HepG2 (cell line): Measurements from ENCODE around the gene TUBB4B. TPM values are rescaled to one million over a fixed set of nuclear protein-coding genes. Genes with fewer than 3 reads are reported as not detected.

Experiments used
- CHCHD3 ChIP-seq: sonication (generic); formaldehyde crosslinking; IDR thresholded peaks from 2 replicates; pipeline ENCODE4 v1.8.0; 2022; ENCODE audit warnings: mild to moderate bottlenecking, missing genetic modification reagents, moderate library complexity
- GLI4 ChIP-seq: sonication (generic); formaldehyde crosslinking; IDR thresholded peaks from 2 replicates; pipeline ENCODE4 v1.5.1; 2020; ENCODE audit warnings: missing genetic modification reagents, mild to moderate bottlenecking, moderate library complexity, borderline replicate concordance
- IRF9 ChIP-seq: sonication (generic); formaldehyde crosslinking; IDR thresholded peaks from 2 replicates; pipeline ENCODE4 v1.8.0; 2022; ENCODE audit warnings: missing genetic modification reagents, mild to moderate bottlenecking, borderline replicate concordance
- KDM6A ChIP-seq: IDR thresholded peaks from 2 replicates; pipeline ENCODE4 v1.6.1; 2016; ENCODE audit warnings: low read depth
- MXD1 ChIP-seq: sonication (generic); formaldehyde crosslinking; IDR thresholded peaks from 2 replicates; pipeline ENCODE4 v1.4.0; 2020; ENCODE audit warnings: mild to moderate bottlenecking, missing genetic modification reagents
- STAG1 ChIP-seq: sonication (generic); formaldehyde crosslinking; IDR thresholded peaks from 2 replicates; pipeline ENCODE4 v1.4.0; 2020; ENCODE audit warnings: missing genetic modification reagents
- ZC3H13 ChIP-seq: sonication (generic); formaldehyde crosslinking; IDR thresholded peaks from 2 replicates; pipeline ENCODE4 v1.8.1; 2023; ENCODE audit warnings: mild to moderate bottlenecking, missing genetic modification reagents, moderate library complexity
- ZKSCAN5 ChIP-seq: sonication (generic); formaldehyde crosslinking; IDR thresholded peaks from 2 replicates; pipeline ENCODE4 v1.5.1; 2020; ENCODE audit warnings: mild to moderate bottlenecking, missing genetic modification reagents
- ZNF205 ChIP-seq: IDR thresholded peaks from 2 replicates; pipeline ENCODE4 v1.6.1; 2018; ENCODE audit warnings: missing biosample characterization, missing genetic modification reagents
- ZNF282 ChIP-seq: fragments of 450-650 bp; IDR thresholded peaks from 2 replicates; pipeline ENCODE4 v1.6.1; 2018; ENCODE audit not compliant: partially characterized antibody
- ZNF609 ChIP-seq: sonication (generic); formaldehyde crosslinking; IDR thresholded peaks from 2 replicates; pipeline ENCODE4 v1.4.0; 2020; ENCODE audit warnings: mild to moderate bottlenecking, missing genetic modification reagents, borderline replicate concordance
- ZNF619 ChIP-seq: sonication (generic); formaldehyde crosslinking; IDR thresholded peaks from 2 replicates; pipeline ENCODE4 v1.4.0; 2020; ENCODE audit warnings: mild to moderate bottlenecking, missing genetic modification reagents
- ZNF678 ChIP-seq: sonication (generic); formaldehyde crosslinking; IDR thresholded peaks from 2 replicates; pipeline ENCODE4 v1.4.0; 2020; ENCODE audit warnings: mild to moderate bottlenecking, missing genetic modification reagents
- ZNF704 ChIP-seq: sonication (generic); formaldehyde crosslinking; IDR thresholded peaks from 2 replicates; pipeline ENCODE4 v1.8.1; 2023; ENCODE audit warnings: mild to moderate bottlenecking, inconsistent platforms, moderate library complexity, missing genetic modification reagents, borderline replicate concordance
- ZNF709 ChIP-seq: sonication (generic); formaldehyde crosslinking; IDR thresholded peaks from 2 replicates; pipeline ENCODE4 v1.5.0; 2020; ENCODE audit warnings: mild to moderate bottlenecking, missing genetic modification reagents
- ZNF724P ChIP-seq: sonication (generic); formaldehyde crosslinking; IDR thresholded peaks from 2 replicates; pipeline ENCODE4 v1.8.0; 2022; ENCODE audit warnings: missing genetic modification reagents, borderline replicate concordance
- ZNF879 ChIP-seq: sonication (generic); formaldehyde crosslinking; IDR thresholded peaks from 2 replicates; pipeline ENCODE4 v1.8.1; 2023; ENCODE audit warnings: missing genetic modification reagents
- ZNF883 ChIP-seq: sonication (generic); formaldehyde crosslinking; IDR thresholded peaks from 2 replicates; pipeline ENCODE4 v1.5.1; 2020; ENCODE audit warnings: mild to moderate bottlenecking, missing genetic modification reagents; ENCODE audit errors: not compliant biosample characterization
- polyA plus RNA-seq, 8 experiments: library from polyadenylated mRNA; depleted of rRNA in 3 of 8; stranded (reverse) in 7 of 8; unstranded in 1 of 8; fragments of >200 nt; fragmentation: Illumina TruSeq in 4 of 8; extraction: Trizol in 4 of 8; gene quantifications; 2 replicates each; pipeline versions ENCODE4 v1.2.1 to v1.2.3, GENCODE V29; 2011 to 2016; ENCODE audit warnings: low read depth in 4 of 8, missing spikeins in 1 of 8, mixed read lengths in 1 of 8; ENCODE audit not compliant: insufficient read depth in 1 of 8
- total RNA-seq, 5 experiments: library from RNA; depleted of rRNA; stranded (reverse); fragments of >200 nt; fragmentation: Illumina TruSeq; extraction: Trizol; gene quantifications; 2 replicates each; pipeline ENCODE4 v1.2.3, GENCODE V29; 2016; ENCODE audit warnings: low read depth in 1 of 5

Gene TUBB4B
- total and polyA plus RNA-seq, 2 of the 13 experiments (the other 11 are each of a cell fraction or from before 2014, with no cell fraction given): 182 to 412 TPM

- peak; percentile 80; the same call in 1 of the 2 replicates for TF ChIP-seq IRF9 (CRISPR knock-in tag)
- TF ChIP-seq ZNF704 (CRISPR knock-in tag): peak; percentile 72; the same call in 1 of the 2 replicates
- TF ChIP-seq STAG1 (CRISPR knock-in tag): 0 out of 2 replicates have a peak, but pooled peaks have one; percentile 10
- TF ChIP-seq ZNF678: 0 out of 2 replicates have a peak, but pooled peaks have one; percentile 54
- TF ChIP-seq ZKSCAN5 (CRISPR knock-in tag): no peak
- peak; percentile 92 for TF ChIP-seq MXD1
- peak; percentile 64 for TF ChIP-seq ZNF205
- TF ChIP-seq CHCHD3 (CRISPR knock-in tag): no peak
- TF ChIP-seq ZNF282: no peak
- TF ChIP-seq KDM6A (CRISPR knock-in tag): peak; percentile 20; the same call in 1 of the 2 replicates
- peak; percentile 74; the same call in 1 of the 2 replicates for TF ChIP-seq ZC3H13 (CRISPR knock-in tag)
- TF ChIP-seq ZNF619 (CRISPR knock-in tag): 0 out of 2 replicates have a peak, but pooled peaks have one; percentile 56
- TF ChIP-seq GLI4 (CRISPR knock-in tag): peak; percentile 58; the same call in 1 of the 2 replicates
- TF ChIP-seq ZNF883 (CRISPR knock-in tag): peak; percentile 77
- 0 out of 2 replicates have a peak, but pooled peaks have one; percentile 47 for TF ChIP-seq ZNF879 (CRISPR knock-in tag)
- peak; percentile 32; the same call in 1 of the 2 replicates for TF ChIP-seq ZNF609 (CRISPR knock-in tag)
- 0 out of 2 replicates have a peak, but pooled peaks have one; percentile 70 for TF ChIP-seq ZNF724P (CRISPR knock-in tag)
- peak; percentile 95 for TF ChIP-seq ZNF709
Observed at GRCh38 chr9:137240318-137240840, 708 bp upstream of the TUBB4B start (continued).
